Glomerular visceral epithelial cell (primary cell): ENCODE data around the gene NT5C3A.
"Not testable (repeated sequence)": the region's sequence is repeated elsewhere in the genome, so short reads cannot be mapped to it uniquely, and the experiment has no call there.

ENCODE experiments used
- DNase-seq: peaks from one replicate; pipeline ENCODE4 v3.0.0-alpha.2; 2016; ENCODE audit errors: extremely low spot score

The NT5C3A gene

GRCh38 chr7:33041631-33042428 lies 20.7 kb downstream of the NT5C3A start:
- DNase-seq, result no peak

DNA sequence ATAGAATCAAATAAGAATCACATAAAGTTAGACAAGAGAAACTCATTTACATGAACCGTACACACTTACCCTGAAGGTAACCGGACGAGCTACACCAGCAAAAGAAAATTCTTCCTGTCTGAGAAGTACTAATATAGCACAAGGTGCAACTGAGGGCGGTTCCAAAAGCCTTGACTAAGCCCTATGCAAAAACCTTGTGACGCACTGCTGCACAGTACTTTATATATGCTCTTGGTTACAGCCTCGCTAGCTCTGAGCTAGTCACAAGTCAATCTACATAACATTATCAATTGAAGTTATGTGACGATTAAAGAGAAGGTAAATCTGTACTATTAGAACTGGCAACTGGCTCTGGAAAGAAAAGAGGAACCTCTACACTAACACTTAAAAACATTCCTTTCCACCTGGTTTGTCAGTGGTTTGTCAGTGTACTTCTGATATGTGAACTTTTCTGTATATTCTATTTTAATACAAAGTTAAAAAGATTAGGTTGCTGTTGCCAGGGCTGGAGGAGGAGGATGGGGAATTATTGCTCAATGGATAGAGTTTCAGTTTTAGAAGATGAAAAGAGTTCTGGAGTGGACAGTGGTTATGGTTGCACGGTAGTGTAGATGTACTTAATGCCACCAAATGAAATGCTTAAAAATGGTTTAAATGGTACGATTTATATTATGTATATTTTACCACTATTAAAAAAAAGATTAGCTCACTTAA lies 21.6 kb downstream of the NT5C3A start:
- peak; percentile 69 for DNase-seq

- no peak for DNase-seq
Observed at GRCh38 chr7:33039903-33040292, 22.7 kb downstream of the NT5C3A start.

DNA sequence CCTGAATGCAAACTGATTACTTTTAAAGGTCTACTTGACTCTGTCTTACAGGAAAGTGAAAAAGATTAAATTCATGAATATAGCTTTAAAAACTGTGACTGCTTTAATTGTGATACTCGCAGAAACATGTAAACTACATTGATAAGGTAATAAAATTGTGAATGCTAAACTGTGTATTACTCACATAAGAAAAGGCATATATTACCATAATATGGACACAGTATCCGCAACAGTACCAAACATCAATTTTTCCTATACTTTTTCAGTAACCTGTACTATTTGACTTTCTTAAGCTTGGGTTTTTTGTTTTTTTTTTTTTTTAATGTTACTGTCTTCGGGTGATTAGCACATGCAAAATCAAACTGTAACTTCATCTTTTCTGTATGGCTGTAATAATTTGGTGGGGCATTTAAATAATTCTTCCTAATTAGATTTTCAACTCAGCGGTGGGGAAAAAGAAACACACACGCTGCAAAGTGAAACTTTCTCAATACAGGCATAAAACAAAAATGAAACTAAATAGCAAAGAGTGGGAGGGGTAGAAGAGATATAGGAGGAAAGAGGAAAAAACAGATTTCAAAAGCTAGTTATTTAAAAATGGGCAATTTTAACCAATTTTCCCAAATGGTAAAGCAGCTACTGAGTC lies 23.2 kb downstream of the NT5C3A start:
- DNase-seq, result no peak

- no peak for DNase-seq
Observed at GRCh38 chr7:33038639-33039038, 23.9 kb downstream of the NT5C3A start.

DNA sequence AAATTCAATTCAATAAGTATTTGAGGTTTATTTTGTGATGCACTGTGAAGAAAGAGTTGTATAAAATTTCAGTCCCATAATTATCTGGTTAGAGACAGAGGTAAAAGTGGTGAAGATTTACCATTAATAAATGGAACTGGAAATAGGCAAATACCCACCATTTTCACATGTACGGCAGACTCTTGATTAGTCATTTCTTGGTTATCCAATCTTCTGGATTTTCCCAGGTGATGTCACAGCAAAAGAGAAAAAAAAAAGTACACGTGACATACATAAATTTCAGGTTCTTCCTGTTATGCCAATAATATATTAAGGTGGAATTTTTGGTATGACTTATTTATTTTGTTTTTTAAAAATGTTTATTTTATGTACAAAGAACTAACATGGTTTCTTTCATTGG lies 26.8 kb downstream of the NT5C3A start:
- DNase-seq, result no peak

GRCh38 chr7:33024189-33024757 lies 38.3 kb downstream of the NT5C3A start:
- DNase-seq, result no peak

DNA sequence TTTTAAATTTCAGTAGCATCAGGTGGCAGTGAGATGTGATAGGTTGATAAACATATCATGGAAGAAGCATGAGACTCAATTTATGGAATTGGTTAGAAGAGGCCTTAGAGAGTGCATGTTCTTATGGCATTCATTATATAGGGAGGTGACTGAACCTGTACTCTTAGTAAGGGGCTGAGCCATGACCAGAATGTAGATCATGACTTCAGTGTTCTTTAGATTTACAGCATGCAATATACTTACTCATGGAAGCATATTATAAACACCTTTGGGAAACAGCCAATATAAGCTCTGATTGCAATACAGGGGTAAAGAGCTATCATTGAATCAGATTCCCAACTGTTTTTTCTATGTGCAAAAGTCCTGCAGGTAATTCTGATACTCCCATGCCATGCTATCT lies 50.2 kb downstream of the NT5C3A start:
- no peak for DNase-seq

DNA sequence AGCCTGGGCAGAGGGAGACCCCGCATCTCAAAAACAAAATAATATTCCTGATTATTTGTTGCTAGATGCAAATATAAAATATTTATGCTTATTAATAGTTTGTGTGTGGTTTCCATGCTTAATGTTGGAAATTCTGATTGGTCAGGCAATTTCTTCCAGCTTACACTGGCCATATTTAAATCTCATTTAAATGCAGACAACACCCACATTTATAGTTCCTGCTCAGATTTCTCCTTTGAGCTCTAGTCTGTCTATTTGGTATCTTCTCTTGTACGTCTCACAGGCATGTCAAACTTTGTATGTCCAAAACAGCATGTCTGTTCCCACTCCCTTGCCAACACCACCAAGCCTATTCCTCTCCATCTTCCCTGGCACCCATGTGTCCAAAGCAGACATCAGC lies 52.8 kb downstream of the NT5C3A start:
- DNase-seq, result no peak

DNA sequence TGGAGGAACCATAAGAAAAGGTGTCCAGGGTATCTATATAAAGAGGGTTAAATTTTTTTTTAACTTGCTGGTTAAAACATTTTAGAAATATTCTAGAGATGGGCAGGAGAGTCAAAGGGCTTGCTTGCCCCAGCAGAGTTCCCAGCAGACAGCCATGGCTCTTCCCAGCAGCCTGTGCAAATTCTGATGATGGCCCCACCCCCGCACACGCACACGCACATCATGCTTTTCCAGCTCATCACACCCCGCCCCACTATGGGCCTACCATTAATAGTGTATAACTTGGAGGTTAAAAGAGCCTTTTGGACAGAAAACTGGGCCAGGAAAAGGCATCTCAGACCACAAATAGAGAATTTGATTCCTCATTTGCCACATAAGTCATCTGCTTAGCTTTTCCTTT lies 56.9 kb downstream of the NT5C3A start:
- DNase-seq, result not testable (repeated sequence)

- not testable (repeated sequence) for DNase-seq
Observed at GRCh38 chr7:33005193-33005592, 57.4 kb downstream of the NT5C3A start.

DNA sequence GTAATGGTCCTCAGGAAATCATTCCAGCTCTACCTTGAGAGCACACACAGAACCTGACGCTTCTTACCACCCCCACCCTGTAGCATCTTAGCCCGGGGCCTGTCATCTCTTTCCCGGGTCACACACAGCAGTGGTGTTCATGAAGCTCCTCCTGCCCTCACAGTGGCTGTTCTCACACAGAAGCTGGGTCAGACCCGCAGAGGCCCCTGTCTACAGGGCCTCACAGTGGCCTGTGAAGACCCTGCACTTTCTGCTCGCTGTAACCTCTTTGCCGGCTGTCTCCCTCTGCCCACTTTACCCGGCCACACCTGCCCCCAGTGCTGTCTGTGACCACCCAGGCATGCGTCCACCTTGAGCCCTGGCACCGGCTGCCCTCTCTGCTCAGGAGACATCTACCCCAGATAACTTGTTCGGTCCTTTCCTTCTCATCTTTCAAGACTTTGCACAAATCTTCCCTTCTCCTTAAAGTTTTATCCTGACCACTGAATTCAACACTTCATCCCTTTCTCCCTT lies 58.4 kb downstream of the NT5C3A start:
- DNase-seq, result not testable (repeated sequence)

- not testable (repeated sequence) for DNase-seq
Observed at GRCh38 chr7:33003111-33003510, 59.5 kb downstream of the NT5C3A start.

- not testable (repeated sequence) for DNase-seq
Observed at GRCh38 chr7:32999380-32999779, 63.2 kb downstream of the NT5C3A start.

GRCh38 chr7:32998361-32999171 lies 64.0 kb downstream of the NT5C3A start:
- peak; percentile 63 for DNase-seq

DNA sequence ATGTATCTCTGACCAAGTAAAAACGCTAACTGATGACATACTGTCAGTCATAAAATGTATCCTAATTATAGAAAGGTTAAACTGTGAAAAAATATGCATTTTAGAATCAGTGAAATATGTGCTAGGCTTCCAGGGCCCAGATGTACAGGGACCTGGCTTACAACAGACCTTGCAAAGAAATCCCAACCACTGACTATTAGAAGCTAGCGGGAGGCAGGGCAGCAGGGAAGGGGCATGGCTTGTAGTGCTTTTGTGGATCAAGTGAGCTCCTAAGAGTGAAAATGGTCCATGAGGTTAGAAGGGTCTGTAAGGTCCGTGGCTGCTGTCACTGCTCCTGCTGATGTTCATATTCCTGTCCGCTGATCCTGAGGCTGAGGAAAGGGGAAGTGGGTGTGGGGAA lies 64.6 kb downstream of the NT5C3A start:
- DNase-seq, result not testable (repeated sequence)

- not testable (repeated sequence) for DNase-seq
Observed at GRCh38 chr7:32992750-32993149, 69.8 kb downstream of the NT5C3A start.

GRCh38 chr7:32991975-32992700 lies 70.4 kb downstream of the NT5C3A start:
- DNase-seq, result not testable (repeated sequence)

- not testable (repeated sequence) for DNase-seq
Observed at GRCh38 chr7:32991068-32991585, 71.4 kb downstream of the NT5C3A start.

DNA sequence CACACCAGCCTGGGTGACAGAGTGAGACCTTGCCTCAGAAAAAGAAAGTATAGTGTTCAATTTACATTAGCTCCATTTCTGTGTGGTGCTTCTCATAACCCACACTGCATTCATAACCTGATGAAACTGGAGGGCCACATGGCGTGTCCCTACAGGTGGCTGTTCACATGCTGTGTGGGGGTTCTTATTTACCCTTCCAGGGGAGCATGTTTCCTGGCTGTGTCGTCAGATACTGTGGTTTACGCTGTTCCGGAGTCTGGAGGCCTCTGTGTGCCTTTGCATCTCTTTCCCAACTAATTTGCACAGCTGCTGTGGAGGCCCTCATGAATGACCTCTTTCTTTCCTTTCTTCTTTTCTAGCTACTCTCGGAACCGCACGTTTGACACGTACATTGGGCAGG lies 74.4 kb downstream of the NT5C3A start:
- DNase-seq, result not testable (repeated sequence)
